HCT116 (cell line): ENCODE data around the gene BTBD2.

Source experiments
- CBX3 ChIP-seq: IDR thresholded peaks from 2 replicates; pipeline ENCODE4 v1.6.1; 2012; ENCODE audit warnings: low read depth
- CTCF ChIP-seq, 3 experiments: fragments of 200-600 bp in 1 of 3; sonication (generic) in 1 of 3; IDR thresholded peaks in 2 of 3; conservative IDR thresholded peaks in 1 of 3; 2 replicates each; pipeline ENCODE4 v1.5.1; 2012 to 2017; ENCODE audit warnings: low read depth in 2 of 3, low read length in 2 of 3, antibody characterized with exemption in 1 of 3, borderline replicate concordance in 1 of 3, control low read depth in 1 of 3, mild to moderate bottlenecking in 1 of 3, mixed read lengths in 1 of 3, mixed run types in 1 of 3, moderate library complexity in 1 of 3; ENCODE audit not compliant: insufficient read depth in 1 of 3
- ELF1 ChIP-seq: IDR thresholded peaks from 2 replicates; pipeline ENCODE4 v1.6.1; 2012; ENCODE audit warnings: low read depth, borderline replicate concordance
- EZH2 ChIP-seq: fragments of 200-600 bp; sonication (generic); IDR thresholded peaks from 2 replicates; pipeline ENCODE4 v1.6.1; 2017; ENCODE audit warnings: antibody characterized with exemption, mixed run types
- EZH2phosphoT487 ChIP-seq: fragments of 200-600 bp; IDR thresholded peaks from 2 replicates; pipeline ENCODE4 v1.6.1; 2018; ENCODE audit warnings: antibody characterized with exemption, borderline replicate concordance
- JUND ChIP-seq: IDR thresholded peaks from 2 replicates; pipeline ENCODE4 v1.6.1; 2012
- POLR2A ChIP-seq: IDR thresholded peaks from 2 replicates; pipeline ENCODE4 v1.7.0; 2011; ENCODE audit warnings: borderline replicate concordance; ENCODE audit not compliant: insufficient read depth, insufficient read length; ENCODE audit errors: extremely low read depth
- ZFX ChIP-seq: fragments of 450-650 bp; IDR thresholded peaks from 2 replicates; pipeline ENCODE4 v1.6.1; 2017
- TF ChIP-seq, protein P1 (sequence below): IDR thresholded peaks from 2 replicates; pipeline ENCODE4 v1.6.1; 2012

GRCh38 chr19:1997353-1998233 is 17.9 kb downstream of the BTBD2 start:
- TF ChIP-seq CTCF (IDR thresholded peaks at IDR 0.05 in 2 of 3, conservative IDR thresholded peaks at IDR 0.05 in 1 of 3; ENCODE audit: borderline replicate concordance in 1 of 3, insufficient read depth in 1 of 3, low read depth in 2 of 3, low read length in 2 of 3) (no peak), ELF1 (no peak), ZFX (no peak), EZH2phosphoT487 (no peak), POLR2A (no peak), EZH2 (no peak), JUND (no peak), CBX3 (no peak)
- TF ChIP-seq, protein P1, sequence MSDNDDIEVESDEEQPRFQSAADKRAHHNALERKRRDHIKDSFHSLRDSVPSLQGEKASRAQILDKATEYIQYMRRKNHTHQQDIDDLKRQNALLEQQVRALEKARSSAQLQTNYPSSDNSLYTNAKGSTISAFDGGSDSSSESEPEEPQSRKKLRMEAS, result no peak
